Measurements from ENCODE around the gene IGFBP4.

Gene IGFBP4

GRCh38 chr17:40454613-40454995, 11.4 kb downstream of the IGFBP4 start:
- no peak for DNase-seq (ENCODE audit: low read depth)
- no peak for TF ChIP-seq CTCF (IDR thresholded peaks at IDR 0.05; ENCODE audit: control insufficient read depth, extremely low read depth, insufficient read depth)

GRCh38 chr17:40456396-40456951, 13.2 kb downstream of the IGFBP4 start:
- no peak for DNase-seq (ENCODE audit: low read depth)
- H3K4me3 ChIP-seq (ENCODE audit: low read depth, low read length): no peak overlapping the region
- TF ChIP-seq CTCF (IDR thresholded peaks at IDR 0.05; ENCODE audit: control insufficient read depth, extremely low read depth, insufficient read depth): no peak

More at GRCh38 chr17:40454613-40454995, 11.4 kb downstream of the IGFBP4 start:
- H3K4me3 ChIP-seq (ENCODE audit: low read depth, low read length): no peak overlapping the region

- H3K4me3 ChIP-seq (ENCODE audit: low read depth, low read length): no peak overlapping the region
- DNase-seq (ENCODE audit: low read depth): no peak
- no peak for TF ChIP-seq CTCF (IDR thresholded peaks at IDR 0.05; ENCODE audit: control insufficient read depth, extremely low read depth, insufficient read depth)
Observed at GRCh38 chr17:40457369-40457768, 14.1 kb downstream of the IGFBP4 start.

GRCh38 chr17:40457964-40458791, 14.9 kb downstream of the IGFBP4 start:
- DNase-seq (ENCODE audit: low read depth): no peak
- TF ChIP-seq CTCF (IDR thresholded peaks at IDR 0.05; ENCODE audit: control insufficient read depth, extremely low read depth, insufficient read depth): no peak
- no peak overlapping the region for H3K4me3 ChIP-seq (ENCODE audit: low read depth, low read length)

GRCh38 chr17:40458851-40459482, 15.7 kb downstream of the IGFBP4 start:
- no peak for TF ChIP-seq CTCF (IDR thresholded peaks at IDR 0.05; ENCODE audit: control insufficient read depth, extremely low read depth, insufficient read depth)
- DNase-seq (ENCODE audit: low read depth): no peak
- no peak overlapping the region for H3K4me3 ChIP-seq (ENCODE audit: low read depth, low read length)

GRCh38 chr17:40459636-40460603, 16.7 kb downstream of the IGFBP4 start:
- no peak for DNase-seq (ENCODE audit: low read depth)
- TF ChIP-seq CTCF (IDR thresholded peaks at IDR 0.05; ENCODE audit: control insufficient read depth, extremely low read depth, insufficient read depth): no peak
- H3K4me3 ChIP-seq (ENCODE audit: low read depth, low read length): no peak overlapping the region

Data from LNCaP clone FGC (cell line).